HUES64 (cell line): Measurements from ENCODE around the gene MN1.
A peak's percentile ranks its signal among the peaks of the same experiment; 100 is the strongest.

Experiments used
- H3K27ac ChIP-seq: 2 replicates; pipeline ENCODE4 v1.7.0; 2013; ENCODE audit warnings: low read depth, low read length, inconsistent platforms
- H3K27me3 ChIP-seq: 2 replicates; pipeline ENCODE4 v1.6.1; 2013; ENCODE audit warnings: mild to moderate bottlenecking, low read length; ENCODE audit not compliant: insufficient read depth
- H3K36me3 ChIP-seq: 2 replicates; pipeline ENCODE4 v1.6.1; 2013; ENCODE audit warnings: mild to moderate bottlenecking, low read length; ENCODE audit not compliant: insufficient read depth
- H3K4me1 ChIP-seq: 2 replicates; pipeline ENCODE4 v1.6.1; 2013; ENCODE audit warnings: mild to moderate bottlenecking, low read length, moderate library complexity; ENCODE audit not compliant: insufficient read depth
- H3K4me3 ChIP-seq: 2 replicates; pipeline ENCODE4 v1.5.1; 2013; ENCODE audit warnings: mild to moderate bottlenecking, low read length, moderate library complexity
- H3K9ac ChIP-seq: 2 replicates; pipeline ENCODE4 v1.6.1; 2013; ENCODE audit warnings: mild to moderate bottlenecking, low read depth, low read length
- H3K9me3 ChIP-seq: 2 replicates; pipeline ENCODE4 v1.6.1; 2013; ENCODE audit warnings: low read depth, low read length; ENCODE audit not compliant: insufficient read depth
- WGBS: fragments of 150-250, 120-280 bp; methylation state at CpG from one replicate; pipeline ENCODE4 v1.1.7; 2013; ENCODE audit warnings: missing lambda C conversion rate; 5-methylcytosine and 5-hydroxymethylcytosine counted together

The MN1 gene

GRCh38 chr22:27779643-27780042 lies 21.9 kb downstream of the MN1 start:
- H3K9me3 ChIP-seq, result no peaks in the 10 kb centered on the region
- WGBS, result 89% methylated on average over 3 of the region's 3 CpGs
- H3K27me3 ChIP-seq, result no peaks in the 10 kb centered on the region
- H3K27ac ChIP-seq, result peak overlapping the region; percentile 57; the same call in 1 of the 2 replicates
- H3K4me1 ChIP-seq, result peaks cover 44% of the 10 kb centered on the region
- H3K4me3 ChIP-seq, result no peak overlapping the region
- no peaks in the 10 kb centered on the region for H3K36me3 ChIP-seq
- H3K9ac ChIP-seq, result no peak overlapping the region

GRCh38 chr22:27778294-27779090 lies 23.1 kb downstream of the MN1 start:
- Histone ChIP-seq H3K27me3 (no peaks in the 10 kb centered on the region), H3K4me1 (peaks cover 33% of the 10 kb centered on the region), H3K9ac (no peak overlapping the region), H3K4me3 (no peak overlapping the region), H3K27ac (no peak overlapping the region), H3K36me3 (no peaks in the 10 kb centered on the region), H3K9me3 (no peaks in the 10 kb centered on the region)
- 80% methylated on average over 23 of the region's 24 CpGs for WGBS

- 94% methylated on average over 9 of the region's 9 CpGs for whole genome bisulfite sequencing
- Histone ChIP-seq H3K27me3 (no peaks in the 10 kb centered on the region), H3K27ac (peak overlapping the region; percentile 93; the same call in 1 of the 2 replicates), H3K9ac (no peak overlapping the region; the same call in 1 of the 2 replicates), H3K36me3 (no peaks in the 10 kb centered on the region), H3K4me3 (no peak overlapping the region), H3K9me3 (no peaks in the 10 kb centered on the region), H3K4me1 (peaks cover 33% of the 10 kb centered on the region)
Observed at GRCh38 chr22:27777128-27777527, 24.4 kb downstream of the MN1 start.

- peak overlapping the region; percentile 93; the same call in 1 of the 2 replicates for H3K27ac ChIP-seq
- H3K4me1 ChIP-seq, result peaks cover 33% of the 10 kb centered on the region
- H3K36me3 ChIP-seq, result no peaks in the 10 kb centered on the region
- H3K9ac ChIP-seq, result peak overlapping the region; percentile 5; the same call in 1 of the 2 replicates
- H3K4me3 ChIP-seq, result 0 out of 2 replicates have a peak overlapping the region, but pooled peaks have one; percentile 44
- H3K27me3 ChIP-seq, result no peaks in the 10 kb centered on the region
- WGBS, result 17% methylated on average over 8 of the region's 8 CpGs
- no peaks in the 10 kb centered on the region for H3K9me3 ChIP-seq
Observed at GRCh38 chr22:27776650-27776958, 25.0 kb downstream of the MN1 start.

- H3K27ac ChIP-seq, result peak overlapping the region; percentile 93
- peak overlapping the region; percentile 44 for H3K4me3 ChIP-seq
- peak overlapping the region; percentile 52 for H3K9ac ChIP-seq
- H3K4me1 ChIP-seq, result peaks cover 33% of the 10 kb centered on the region
- no peaks in the 10 kb centered on the region for H3K9me3 ChIP-seq
- WGBS, result 8% methylated on average over 16 of the region's 17 CpGs
- H3K36me3 ChIP-seq, result no peaks in the 10 kb centered on the region
- no peaks in the 10 kb centered on the region for H3K27me3 ChIP-seq
Observed at GRCh38 chr22:27775758-27776649, 25.6 kb downstream of the MN1 start.

- Histone ChIP-seq H3K9me3 (no peaks in the 10 kb centered on the region), H3K9ac (no peak overlapping the region), H3K36me3 (no peaks in the 10 kb centered on the region), H3K4me1 (peaks cover 31% of the 10 kb centered on the region), H3K27me3 (no peaks in the 10 kb centered on the region), H3K4me3 (peak overlapping the region; percentile 44; the same call in 1 of the 2 replicates), H3K27ac (no peak overlapping the region)
- 88% methylated on average over 18 of the region's 18 CpGs for WGBS
Observed at GRCh38 chr22:27775087-27775698, 26.4 kb downstream of the MN1 start.

- WGBS, result 81% methylated on average over 9 of the region's 9 CpGs
- Histone ChIP-seq H3K27me3 (no peaks in the 10 kb centered on the region), H3K9ac (no peak overlapping the region), H3K4me3 (no peak overlapping the region), H3K27ac (no peak overlapping the region), H3K9me3 (no peaks in the 10 kb centered on the region), H3K4me1 (peaks cover 26% of the 10 kb centered on the region), H3K36me3 (no peaks in the 10 kb centered on the region)
Observed at GRCh38 chr22:27774200-27774599, 27.4 kb downstream of the MN1 start.

- no peak overlapping the region for H3K27ac ChIP-seq
- H3K9me3 ChIP-seq, result no peaks in the 10 kb centered on the region
- H3K4me1 ChIP-seq, result peaks cover 26% of the 10 kb centered on the region
- H3K27me3 ChIP-seq, result no peaks in the 10 kb centered on the region
- WGBS, result 86% methylated on average over 17 of the region's 18 CpGs
- no peaks in the 10 kb centered on the region for H3K36me3 ChIP-seq
- H3K9ac ChIP-seq, result no peak overlapping the region
- H3K4me3 ChIP-seq, result no peak overlapping the region
Observed at GRCh38 chr22:27772984-27773498, 28.5 kb downstream of the MN1 start.

- H3K4me1 ChIP-seq, result peaks cover 26% of the 10 kb centered on the region
- H3K36me3 ChIP-seq, result no peaks in the 10 kb centered on the region
- no peak overlapping the region for H3K9ac ChIP-seq
- no peak overlapping the region for H3K4me3 ChIP-seq
- no peak overlapping the region for H3K27ac ChIP-seq
- H3K27me3 ChIP-seq, result no peaks in the 10 kb centered on the region
- H3K9me3 ChIP-seq, result no peaks in the 10 kb centered on the region
- 85% methylated on average over 16 of the region's 16 CpGs for WGBS
Observed at GRCh38 chr22:27772081-27772983, 29.2 kb downstream of the MN1 start.

GRCh38 chr22:27771637-27772036 lies 29.9 kb downstream of the MN1 start:
- no peak overlapping the region for H3K9ac ChIP-seq
- H3K4me1 ChIP-seq, result peaks cover 21% of the 10 kb centered on the region
- H3K27me3 ChIP-seq, result no peaks in the 10 kb centered on the region
- no peaks in the 10 kb centered on the region for H3K36me3 ChIP-seq
- no peak overlapping the region for H3K4me3 ChIP-seq
- H3K27ac ChIP-seq, result no peak overlapping the region
- 93% methylated on average over 5 of the region's 5 CpGs for WGBS
- no peaks in the 10 kb centered on the region for H3K9me3 ChIP-seq
